Measurements from ENCODE around the gene OSBP2.

OSBP2 gene

DNA sequence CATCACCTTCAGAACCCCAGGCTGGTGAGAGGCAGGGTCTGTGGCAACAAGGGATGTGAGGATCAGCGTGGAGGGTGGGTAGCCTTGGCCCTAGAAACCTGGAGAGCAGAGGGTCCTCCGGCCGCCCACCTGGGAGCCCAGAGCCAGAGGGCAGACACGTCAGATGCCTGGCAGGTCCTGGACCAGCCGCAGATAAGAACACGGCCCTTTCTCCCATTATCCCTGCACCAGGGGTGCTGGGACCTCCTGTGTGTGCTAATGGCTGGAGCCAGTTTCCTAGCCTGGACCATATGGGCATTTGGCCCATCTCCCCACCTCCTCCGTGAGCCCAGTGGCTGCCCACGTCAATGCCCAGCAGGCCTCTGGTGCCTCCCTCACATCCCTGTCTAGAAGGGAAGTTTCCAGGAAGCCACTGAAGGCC lies 185.5 kb downstream of the OSBP2 start:
- no peak for DNase-seq (ENCODE audit: low read depth, low spot score)

DNA sequence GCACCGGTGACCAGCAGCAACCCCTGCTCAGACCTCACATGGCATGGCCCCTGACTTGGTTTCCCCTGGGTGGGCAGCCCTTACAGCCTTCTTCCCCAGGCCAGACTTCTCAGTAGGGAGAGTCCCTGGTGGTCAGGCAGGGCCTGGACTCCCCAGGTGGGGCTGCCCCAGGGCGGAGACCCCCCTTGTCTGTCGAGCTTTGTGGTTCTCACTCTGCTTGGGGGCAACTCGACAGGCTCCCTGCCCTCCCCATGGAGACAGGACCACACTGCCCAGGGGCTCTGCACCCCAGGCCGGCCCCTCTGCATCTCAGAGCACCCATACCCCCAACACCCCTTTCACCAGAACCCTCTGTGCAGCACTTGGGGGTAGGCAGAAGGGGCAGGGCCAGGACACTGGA lies 186.2 kb downstream of the OSBP2 start:
- DNase-seq (ENCODE audit: low read depth, low spot score), result no peak

DNA sequence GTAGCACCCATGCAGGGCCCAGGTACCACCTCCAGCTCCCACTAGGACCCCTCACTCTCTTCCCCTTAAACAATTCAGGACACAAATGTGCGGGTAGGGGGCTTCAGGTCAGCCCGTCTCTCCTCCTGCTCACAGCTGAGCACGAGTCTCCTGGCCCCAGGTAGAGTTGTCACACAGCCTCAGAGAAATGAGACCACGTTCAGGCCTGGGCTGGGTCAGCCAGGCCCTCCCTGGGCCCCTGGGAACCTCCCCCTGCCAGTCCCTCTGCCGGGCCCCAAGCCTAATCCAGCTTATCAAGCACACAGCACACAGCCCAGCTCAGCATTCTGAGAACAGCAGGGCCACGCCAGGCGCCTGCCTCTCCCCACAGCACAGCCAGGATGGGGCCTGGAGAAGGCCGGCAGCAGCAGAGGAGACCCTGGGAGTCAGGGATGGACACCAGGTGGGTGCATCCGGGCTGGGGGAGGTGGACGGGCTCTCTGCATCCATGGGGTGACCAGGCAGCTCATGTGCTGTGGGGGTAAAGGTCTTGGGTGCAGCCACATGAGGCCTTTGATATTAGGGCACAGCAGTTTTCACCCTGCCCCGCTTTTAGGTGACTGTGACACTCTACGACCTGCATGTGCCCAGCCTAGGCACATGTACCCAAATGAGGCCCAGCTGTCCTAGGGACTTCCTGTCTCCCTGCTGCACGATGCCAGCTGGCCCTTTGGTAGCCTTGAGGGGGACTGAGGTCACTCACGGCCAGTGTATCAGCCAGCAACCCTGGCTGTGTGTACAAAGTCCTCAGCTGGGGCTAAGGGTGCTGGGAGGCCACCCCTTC lies 186.9 kb downstream of the OSBP2 start:
- no peak for DNase-seq (ENCODE audit: low read depth, low spot score)

DNA sequence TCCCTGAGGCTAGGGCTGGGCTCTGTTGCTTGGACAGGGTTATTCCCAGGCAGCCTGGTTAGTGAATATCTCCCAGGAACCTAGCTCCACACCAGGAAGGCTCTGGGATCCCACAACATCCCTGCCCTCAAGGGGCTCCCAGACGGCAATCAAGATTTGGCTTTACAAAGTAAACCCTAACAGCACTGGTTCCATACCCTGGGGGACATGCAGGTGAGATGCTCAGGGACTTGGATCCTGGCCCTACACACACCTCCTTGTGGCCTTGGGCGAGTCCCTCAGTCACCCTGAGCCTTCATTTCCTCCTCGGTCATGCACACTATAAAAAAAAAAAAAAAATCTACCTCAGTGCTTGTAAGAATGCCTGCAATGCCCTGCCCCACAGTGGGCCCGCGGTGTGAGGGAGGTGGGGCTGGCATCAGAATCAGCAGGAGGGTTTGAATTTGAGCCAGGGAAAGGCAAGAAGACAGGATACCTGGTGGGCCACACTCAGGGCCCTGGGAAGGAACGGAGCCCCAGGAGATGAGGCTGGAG lies 187.6 kb downstream of the OSBP2 start:
- no peak for DNase-seq (ENCODE audit: low read depth, low spot score)

DNA sequence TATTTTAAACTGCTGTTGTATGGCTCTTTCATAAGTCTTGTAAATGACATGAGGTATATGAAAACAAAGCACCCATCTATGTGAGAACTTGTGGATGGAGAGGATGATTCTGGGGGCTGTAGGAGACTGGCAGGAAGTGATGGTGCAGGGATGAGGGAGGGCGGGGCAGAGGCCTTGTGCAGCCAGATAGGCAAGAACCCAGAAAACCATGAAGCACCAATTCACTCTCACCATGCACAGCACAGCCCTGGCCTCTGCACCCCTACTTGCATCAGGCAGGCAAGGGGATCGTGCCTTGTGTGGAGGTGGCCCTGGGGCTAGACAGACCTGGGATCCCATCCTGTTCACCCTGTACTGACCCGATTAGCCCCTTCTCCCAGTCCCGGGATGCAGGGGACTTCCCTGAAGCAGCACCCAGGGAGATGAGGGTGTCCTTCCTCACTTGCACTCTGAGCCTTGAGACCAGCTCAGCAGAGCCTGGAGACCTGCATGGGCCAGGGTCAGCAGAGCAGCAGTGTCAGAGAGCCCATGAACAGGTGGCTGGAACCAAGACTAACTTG lies 188.4 kb downstream of the OSBP2 start:
- DNase-seq (ENCODE audit: low read depth, low spot score), result no peak

DNA sequence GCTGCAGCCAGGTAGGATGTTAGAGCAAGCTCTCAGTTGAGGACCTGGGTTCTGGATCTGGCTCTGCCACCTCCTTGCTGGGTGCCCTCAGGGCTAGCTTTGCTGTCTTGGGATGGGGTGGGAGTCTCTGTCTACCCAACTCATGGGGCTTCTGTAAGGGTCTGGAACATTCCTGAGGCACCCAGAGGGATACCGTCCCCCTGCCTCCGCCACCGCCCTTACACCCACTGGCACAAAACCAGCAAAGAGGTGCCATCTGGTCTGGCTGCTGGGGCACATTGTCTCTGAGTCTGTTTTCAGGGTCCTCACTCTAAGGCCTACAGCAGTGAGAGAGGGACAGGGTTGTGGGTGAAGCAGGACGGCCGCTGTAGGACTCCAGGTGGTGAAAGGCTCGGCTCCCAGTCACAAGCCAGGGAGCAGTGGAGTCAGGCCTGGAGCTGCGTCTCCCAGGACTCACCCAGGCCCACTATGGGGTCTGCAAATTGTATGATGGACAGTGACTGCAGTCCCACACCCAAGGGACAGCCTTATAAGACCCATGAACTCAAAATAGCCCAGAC lies 189.0 kb downstream of the OSBP2 start:
- no peak for DNase-seq (ENCODE audit: low read depth, low spot score)

DNA sequence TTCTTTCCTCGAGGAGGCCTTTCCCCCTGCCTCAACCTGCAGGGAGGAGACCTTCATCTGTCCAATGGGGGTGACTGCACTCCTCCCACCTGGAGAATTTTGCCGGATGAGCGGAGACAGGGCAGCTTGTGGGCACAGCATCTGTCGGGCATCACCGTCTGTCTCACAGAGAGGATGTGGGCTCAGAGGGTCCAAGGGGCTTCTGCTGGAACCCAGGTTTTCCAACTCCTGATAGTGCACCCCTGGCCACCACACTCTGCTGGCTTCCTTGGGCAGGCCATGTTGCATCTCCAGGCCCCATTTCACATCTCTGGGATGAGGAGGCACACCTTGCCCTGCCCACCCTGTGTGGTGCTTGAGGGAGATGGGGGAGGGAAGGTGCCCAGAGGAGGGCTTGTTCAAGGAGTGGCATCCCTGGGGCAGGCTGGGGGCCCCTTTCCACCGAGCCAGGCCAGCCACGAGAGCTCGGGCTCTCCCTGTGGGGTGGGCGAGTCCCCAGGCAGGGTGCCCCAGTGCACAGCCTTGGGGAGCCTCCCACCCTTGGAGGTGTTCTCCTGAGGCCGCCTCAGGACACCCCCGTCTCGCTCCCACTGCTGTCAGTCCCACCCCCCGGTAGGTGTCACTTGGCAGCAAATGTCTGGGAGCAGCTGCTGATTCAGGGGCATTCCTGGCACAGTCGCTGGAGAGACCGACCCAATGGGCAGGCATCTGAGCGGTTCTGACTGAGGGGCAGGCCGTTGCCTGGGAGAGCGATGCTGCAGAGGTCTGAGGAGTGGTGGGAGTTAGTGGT lies 189.7 kb downstream of the OSBP2 start:
- no peak for DNase-seq (ENCODE audit: low read depth, low spot score)

DNA sequence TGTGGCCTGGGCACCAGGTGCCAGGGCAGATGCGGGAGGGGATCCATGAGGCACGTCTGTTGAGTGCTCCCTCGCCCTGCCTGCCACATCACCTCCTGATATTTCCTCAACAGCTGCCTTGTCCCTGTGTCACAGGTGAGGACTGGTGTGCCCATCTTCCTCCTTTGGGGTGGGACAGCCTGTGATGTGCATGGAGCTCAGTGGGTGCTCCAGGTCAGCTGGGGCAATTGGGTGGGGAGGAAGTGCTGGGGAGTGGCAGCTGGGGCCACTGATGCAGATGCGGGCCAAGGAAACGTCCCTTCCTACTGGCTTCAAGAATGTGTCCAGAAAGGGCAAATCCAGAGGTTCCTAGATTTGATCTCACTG lies 190.3 kb downstream of the OSBP2 start:
- DNase-seq (ENCODE audit: low read depth, low spot score), result no peak

DNA sequence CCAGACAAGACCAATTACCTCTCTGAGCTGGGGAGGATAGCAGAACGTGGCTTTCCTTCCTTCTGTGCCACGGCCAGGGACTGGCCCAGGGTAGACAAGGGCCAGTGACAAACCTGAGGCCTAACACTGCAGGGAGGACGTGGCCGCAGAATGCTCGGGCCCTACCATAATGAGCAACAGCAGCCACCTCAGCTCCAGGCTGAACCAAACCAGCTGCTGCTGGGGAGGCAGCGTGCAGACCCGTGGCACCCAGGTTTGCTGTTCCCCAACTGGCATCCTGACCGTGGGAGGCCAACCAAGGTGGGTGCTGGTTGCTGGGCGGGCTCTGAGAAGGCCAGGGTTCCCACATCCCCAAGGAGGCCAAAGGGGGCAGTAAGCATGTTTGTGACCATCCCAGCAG lies 190.9 kb downstream of the OSBP2 start:
- DNase-seq (ENCODE audit: low read depth, low spot score), result no peak

DNA sequence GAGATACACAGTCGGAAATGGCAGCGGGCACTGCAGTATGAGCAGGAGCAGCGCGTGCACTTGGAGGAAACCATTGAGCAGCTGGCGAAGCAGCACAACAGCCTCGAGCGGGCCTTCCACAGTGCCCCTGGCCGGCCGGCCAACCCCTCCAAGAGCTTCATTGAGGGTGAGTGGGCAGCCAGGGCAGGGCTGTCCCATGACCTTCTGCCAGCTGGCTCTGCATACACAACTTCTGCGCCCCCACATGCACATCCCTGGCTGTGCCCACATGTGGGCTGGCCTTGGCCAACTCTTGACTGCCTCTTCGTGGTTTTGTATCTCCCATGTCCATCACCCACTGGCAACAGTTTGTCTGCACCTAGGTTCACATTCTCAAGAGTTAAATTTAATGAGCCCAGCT lies 192.8 kb downstream of the OSBP2 start:
- no peak for DNase-seq (ENCODE audit: low read depth, low spot score)

DNA sequence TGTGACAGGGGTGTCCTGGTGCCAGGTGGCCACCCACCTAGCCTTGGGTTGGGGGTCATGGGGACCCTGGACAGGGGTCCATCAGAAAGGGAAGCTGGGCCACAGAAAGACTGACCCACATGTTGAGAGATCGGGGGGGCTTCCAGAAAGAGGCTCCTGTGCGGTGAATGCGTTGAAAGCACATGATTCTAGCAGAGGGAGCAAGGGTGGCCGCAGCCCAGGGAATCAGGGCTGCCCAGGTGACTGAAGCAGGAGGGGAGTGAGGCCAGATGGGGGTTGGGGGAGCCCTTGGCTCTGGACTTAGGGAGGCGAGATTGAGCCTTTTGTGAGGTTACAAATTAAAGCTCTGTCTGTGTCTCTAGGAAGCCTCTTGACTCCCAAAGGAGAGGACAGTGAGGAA lies 193.2 kb downstream of the OSBP2 start:
- DNase-seq (ENCODE audit: low read depth, low spot score), result no peak

DNA sequence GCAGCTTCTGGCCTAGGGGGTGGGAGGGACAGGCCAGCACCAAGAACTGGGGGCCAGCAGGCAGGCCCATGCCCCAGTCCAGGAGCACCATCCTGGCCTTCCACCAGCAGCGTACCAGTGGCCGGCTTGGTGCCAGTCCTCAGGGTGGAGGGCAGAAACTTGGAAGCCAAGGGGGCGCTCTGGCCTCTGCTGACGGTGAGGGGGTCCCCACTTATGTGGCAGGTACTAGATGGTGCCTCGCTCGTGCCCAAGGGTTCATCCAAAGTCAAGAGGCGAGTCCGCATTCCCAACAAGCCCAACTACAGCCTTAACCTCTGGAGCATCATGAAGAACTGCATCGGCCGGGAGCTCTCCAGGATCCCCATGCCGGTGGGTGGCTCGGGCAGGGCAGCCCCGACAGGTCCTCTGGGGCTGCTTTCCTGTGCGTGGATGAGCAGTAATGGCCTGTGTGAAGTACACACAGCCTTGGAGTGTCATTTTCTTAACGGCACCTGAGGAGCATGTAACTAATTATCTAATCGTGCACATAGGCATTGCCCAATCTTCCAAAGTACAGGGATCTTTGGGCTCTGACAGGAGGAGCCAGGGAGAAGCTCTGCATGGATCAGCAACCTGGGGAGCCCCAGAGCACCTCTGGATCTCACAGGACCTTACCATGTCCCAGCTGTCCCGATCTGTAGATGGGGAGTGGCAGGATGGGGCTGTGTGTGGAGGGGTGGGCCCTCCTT lies 194.8 kb downstream of the OSBP2 start:
- no peak for DNase-seq (ENCODE audit: low read depth, low spot score)

DNA sequence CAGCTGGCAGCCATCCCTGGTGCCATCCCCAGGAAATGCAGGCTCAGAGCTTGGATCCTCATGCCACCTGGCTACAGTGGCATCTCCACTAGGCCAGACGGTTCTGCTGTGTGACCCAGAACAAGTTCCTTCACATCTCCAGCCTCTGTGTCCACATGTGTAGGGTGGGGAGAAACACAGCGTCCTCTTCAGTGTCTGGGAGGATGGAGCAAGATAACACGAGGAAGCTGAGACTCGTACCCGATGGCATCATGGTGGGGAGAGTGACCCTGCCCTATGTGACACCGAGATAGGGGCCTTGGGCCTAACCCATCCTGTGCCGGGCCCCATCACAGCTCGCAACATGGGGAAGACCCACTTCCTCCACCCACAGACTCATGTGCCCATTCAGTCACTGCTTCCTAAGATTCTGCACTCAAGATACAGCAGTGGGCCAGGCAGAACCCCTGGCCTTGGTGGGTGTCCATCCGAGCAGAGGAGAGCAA lies 195.4 kb downstream of the OSBP2 start:
- DNase-seq (ENCODE audit: low read depth, low spot score), result no peak

DNA sequence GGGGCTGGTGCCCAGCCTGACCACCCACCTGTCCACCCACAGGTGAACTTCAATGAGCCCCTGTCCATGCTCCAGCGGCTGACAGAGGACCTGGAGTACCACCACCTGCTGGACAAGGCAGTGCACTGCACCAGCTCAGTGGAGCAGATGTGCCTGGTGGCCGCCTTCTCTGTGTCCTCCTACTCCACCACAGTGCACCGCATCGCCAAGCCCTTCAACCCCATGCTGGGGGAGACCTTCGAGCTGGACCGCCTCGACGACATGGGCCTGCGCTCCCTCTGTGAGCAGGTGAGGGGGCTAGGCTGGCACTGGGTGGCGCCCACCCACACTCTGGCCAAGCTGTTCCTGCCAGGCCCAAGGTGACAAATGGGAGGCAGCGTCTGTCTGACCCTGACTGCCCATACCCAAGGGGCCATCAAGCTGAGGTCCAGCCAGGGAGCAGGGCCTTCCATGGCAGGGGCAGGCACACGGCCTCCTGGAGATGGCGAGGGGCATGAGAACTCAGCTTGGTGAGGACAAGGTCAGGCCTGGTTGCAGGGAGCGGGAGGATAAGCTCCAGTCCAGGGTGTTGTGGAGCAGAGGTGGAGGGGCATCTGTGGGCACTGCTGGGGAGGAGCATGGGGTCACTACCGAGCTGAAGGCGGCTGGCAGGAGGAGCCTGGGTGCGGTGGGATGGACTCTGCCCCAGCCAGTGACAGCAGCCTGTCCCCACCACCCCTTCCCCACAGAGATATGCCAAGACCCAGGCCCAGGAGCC lies 196.2 kb downstream of the OSBP2 start:
- DNase-seq (ENCODE audit: low read depth, low spot score), result peak; percentile 42

DNA sequence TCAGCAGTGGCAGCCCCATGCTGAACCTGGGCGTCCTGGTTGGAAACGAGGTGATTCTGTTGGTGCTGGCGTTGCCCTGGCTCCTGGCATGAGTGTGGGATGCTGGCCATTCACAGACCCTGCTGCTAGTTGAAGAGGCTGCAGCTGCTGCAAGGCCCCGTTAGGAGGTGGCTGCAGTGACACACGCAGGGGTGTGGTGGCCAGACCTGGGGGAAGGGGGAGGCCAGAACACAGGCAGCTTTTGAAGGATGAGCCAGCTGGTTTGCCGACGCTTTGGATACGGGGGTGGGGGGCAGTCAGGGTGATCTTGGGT lies 196.7 kb downstream of the OSBP2 start:
- no peak for DNase-seq (ENCODE audit: low read depth, low spot score)

DNA sequence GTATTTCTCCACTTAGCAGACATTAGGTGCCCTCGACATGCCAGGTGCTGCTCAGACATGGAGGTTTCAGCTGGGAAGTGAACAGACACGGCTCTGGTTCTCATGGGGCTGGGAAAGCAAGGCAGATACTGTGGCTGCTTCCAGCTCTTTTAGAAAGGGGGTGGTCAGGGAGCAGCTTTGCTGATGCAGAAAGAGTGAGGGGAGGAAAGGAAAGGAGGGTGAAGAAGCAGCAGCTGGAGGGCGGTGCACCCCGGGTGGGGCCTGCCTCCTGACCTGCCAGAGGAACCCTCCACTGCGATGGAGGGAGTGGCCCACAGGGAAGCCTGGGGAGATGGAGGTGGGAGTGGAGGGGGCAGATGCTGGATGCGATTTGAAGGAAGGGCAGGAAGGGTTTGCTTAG lies 197.1 kb downstream of the OSBP2 start:
- DNase-seq (ENCODE audit: low read depth, low spot score), result no peak

DNA sequence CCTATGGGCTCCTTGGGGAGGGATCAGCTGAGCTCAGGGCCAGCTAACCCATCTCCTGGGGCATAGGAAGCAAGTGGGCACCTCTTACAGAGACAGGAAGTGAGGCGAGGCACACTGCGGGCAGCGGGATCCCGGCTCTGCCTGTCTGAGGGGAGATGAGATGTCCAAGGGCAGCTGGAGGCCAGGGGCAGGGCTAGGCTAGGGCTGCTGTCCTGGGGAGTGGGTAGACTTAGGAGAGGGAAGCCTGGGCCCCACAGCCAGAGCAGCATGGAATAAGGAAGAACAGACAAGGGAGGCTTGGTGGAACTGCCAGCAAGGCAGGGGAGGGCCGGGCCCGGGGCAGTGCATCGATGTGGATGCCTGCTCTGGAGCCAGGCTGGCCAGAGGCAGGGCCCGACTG lies 197.6 kb downstream of the OSBP2 start:
- DNase-seq (ENCODE audit: low read depth, low spot score), result no peak

DNA sequence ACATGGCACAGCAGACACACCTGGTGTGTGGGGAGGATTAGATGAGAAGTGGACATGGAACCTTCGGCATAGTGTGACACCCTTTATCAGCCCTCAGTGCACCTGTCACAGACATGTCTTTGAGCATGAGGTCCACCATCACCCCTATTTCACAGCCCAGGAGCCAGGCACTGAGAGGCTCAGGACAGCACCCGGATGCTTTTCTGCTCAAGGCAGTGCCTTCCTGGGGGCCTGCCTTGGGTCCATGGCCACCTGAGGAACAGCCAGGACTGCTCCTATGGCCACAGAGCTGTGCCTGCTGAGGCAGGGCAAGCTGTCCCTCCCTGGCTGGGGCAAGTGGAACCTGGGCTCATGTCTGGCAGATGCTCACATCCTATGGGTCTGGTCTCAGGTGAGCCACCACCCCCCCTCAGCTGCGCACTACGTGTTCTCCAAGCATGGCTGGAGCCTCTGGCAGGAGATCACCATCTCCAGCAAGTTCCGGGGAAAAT lies 198.1 kb downstream of the OSBP2 start:
- DNase-seq (ENCODE audit: low read depth, low spot score), result no peak

DNA sequence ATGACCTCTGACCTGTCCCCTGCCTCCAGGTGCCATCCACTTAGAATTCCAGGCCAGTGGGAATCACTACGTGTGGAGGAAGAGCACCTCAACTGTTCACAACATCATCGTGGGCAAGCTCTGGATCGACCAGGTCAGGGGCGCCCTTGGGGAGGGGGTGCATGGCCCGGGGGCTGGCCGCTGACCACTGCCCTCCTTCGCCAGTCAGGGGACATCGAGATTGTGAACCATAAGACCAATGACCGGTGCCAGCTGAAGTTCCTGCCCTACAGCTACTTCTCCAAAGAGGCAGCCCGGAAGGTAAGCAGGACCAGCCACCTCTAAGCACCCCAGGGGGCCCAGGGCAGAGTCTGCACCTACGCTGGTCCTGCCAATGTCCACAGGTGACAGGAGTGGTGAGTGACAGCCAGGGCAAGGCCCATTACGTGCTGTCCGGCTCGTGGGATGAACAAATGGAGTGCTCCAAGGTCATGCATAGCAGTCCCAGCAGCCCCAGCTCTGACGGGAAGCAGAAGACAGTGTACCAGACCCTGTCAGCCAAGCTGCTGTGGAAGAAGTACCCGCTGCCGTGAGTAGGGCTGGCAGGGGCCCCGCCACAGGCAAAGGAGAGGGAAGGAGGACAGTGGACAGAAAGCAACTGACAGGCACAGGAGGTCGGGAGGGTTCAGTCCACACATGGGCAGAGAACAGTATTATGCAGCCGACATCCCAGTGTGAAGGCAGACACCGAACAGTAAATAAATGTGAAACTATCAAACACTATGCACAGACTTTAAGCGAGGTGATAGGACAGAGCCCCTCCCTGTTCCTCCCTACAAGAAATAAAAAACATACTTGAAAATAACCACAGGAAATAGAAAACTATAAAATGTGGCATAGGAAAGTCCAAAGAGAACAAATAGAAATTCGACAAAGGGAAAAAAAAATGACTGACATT lies 199.0 kb downstream of the OSBP2 start:
- no peak for DNase-seq (ENCODE audit: low read depth, low spot score)

DNA sequence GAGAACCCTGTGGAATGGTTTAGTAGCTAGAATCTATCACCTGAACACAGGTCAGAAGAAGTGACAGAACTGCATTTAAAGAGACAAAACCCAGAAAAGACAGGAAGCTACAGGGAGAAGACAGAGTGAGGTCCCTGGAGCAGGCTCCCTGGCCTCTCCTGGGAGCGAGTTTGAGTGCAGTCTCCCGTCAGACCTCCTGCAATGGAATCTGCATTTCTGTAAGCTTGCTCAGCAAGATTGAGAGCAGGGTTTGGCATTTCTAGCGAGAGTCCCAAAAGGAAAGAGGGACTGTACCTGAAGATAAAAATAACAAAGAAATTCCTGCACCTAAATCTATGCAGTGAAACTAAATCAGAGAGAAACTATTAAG lies 199.7 kb downstream of the OSBP2 start:
- no peak for DNase-seq (ENCODE audit: low read depth, low spot score)
